ENCODE data around the gene PABPN1L.

The PABPN1L gene

GRCh38 chr16:88900662-88901052 lies 34.2 kb upstream of the PABPN1L start:
- Histone ChIP-seq H3F3A (ENCODE audit: insufficient read depth) (no peaks in the 10 kb centered on the region), H3K4me2 (ENCODE audit: low read depth, low read length, poor library complexity, severe bottlenecking) (no peak overlapping the region), H2AFZ (ENCODE audit: low read depth, low read length, severe bottlenecking) (no peak overlapping the region), H3K79me2 (ENCODE audit: insufficient read depth, low read length) (peaks cover 37% of the 10 kb centered on the region), H3K9me3 (ENCODE audit: insufficient read depth, low read length) (no peaks in the 10 kb centered on the region), H3K27me3 (ENCODE audit: low read length) (no peaks in the 10 kb centered on the region), H3K36me3 (ENCODE audit: low read length) (no peaks in the 10 kb centered on the region), H3K9ac (ENCODE audit: low read length) (no peak overlapping the region), H3K4me3 (ENCODE audit: insufficient read depth, low read length, poor library complexity, severe bottlenecking) (no peak overlapping the region), H3K27ac (ENCODE audit: low read depth, low read length) (no peak overlapping the region), H4K20me1 (ENCODE audit: low read depth, low read length) (no peaks in the 10 kb centered on the region; the same call in 1 of the 2 replicates), H3K9me2 (replicated peaks; ENCODE audit: insufficient read depth, low read length) (no peaks in the 10 kb centered on the region)
- TF ChIP-seq EZH2phosphoT487 (conservative IDR thresholded peaks at IDR 0.05; ENCODE audit: low read length) (no peak), CTCF (IDR thresholded peaks at IDR 0.05; ENCODE audit: insufficient read depth, low read length, poor library complexity, severe bottlenecking) (no peak)

DNA sequence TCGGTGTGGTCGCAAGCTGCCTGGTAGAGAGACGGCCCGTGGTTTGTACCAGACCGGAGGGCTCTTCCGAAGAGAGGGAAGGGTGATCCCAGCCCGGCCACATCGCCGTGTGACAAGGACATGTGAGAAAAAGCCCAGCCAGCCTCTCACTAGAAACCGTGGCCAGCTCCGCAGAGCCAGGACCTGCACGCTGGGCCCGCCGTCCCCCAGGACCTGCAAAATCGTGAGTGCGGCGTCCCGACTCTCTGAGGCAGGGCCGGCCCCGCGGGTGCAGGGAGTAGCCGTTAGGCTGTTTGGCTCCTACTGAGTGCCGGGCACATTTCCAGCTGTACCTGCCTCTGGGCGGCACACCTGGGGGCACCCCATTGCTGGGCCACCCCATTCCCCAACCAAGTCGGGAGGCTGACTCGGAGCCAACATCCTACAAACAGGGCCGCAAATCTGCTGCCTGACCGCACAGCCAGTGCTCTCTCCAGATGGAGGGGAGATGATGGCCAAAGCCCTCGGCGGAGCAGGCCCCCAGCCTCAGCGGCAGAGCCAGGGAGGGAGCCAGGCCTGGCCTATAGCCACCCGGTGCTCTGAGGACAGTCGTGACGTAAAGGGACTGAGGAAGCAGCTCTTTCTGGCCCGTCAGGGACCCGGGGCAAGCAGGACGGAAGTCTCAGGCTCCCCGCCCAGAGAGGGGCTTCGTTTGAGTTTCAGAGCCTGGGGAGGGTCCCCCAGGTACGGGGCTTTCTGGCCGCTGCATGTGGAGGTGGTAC lies 33.6 kb upstream of the PABPN1L start:
- H4K20me1 ChIP-seq (ENCODE audit: low read depth, low read length) = no peaks in the 10 kb centered on the region; the same call in 1 of the 2 replicates
- no peak overlapping the region for H3K4me3 ChIP-seq (ENCODE audit: insufficient read depth, low read length, poor library complexity, severe bottlenecking)
- H3K9me3 ChIP-seq (ENCODE audit: insufficient read depth, low read length) = no peaks in the 10 kb centered on the region
- peaks cover 33% of the 10 kb centered on the region; the same call in 1 of the 2 replicates for H3K79me2 ChIP-seq (ENCODE audit: insufficient read depth, low read length)
- TF ChIP-seq CTCF (IDR thresholded peaks at IDR 0.05; ENCODE audit: insufficient read depth, low read length, poor library complexity, severe bottlenecking) (no peak), EZH2phosphoT487 (conservative IDR thresholded peaks at IDR 0.05; ENCODE audit: low read length) (no peak)
- no peak overlapping the region for H3K27ac ChIP-seq (ENCODE audit: low read depth, low read length)
- no peaks in the 10 kb centered on the region for H3F3A ChIP-seq (ENCODE audit: insufficient read depth)
- no peak overlapping the region for H3K4me2 ChIP-seq (ENCODE audit: low read depth, low read length, poor library complexity, severe bottlenecking)
- no peak overlapping the region for H3K9ac ChIP-seq (ENCODE audit: low read length)
- H3K9me2 ChIP-seq (replicated peaks; ENCODE audit: insufficient read depth, low read length) = no peaks in the 10 kb centered on the region
- no peaks in the 10 kb centered on the region for H3K27me3 ChIP-seq (ENCODE audit: low read length)
- H3K36me3 ChIP-seq (ENCODE audit: low read length) = no peaks in the 10 kb centered on the region
- no peak overlapping the region for H2AFZ ChIP-seq (ENCODE audit: low read depth, low read length, severe bottlenecking)

DNA sequence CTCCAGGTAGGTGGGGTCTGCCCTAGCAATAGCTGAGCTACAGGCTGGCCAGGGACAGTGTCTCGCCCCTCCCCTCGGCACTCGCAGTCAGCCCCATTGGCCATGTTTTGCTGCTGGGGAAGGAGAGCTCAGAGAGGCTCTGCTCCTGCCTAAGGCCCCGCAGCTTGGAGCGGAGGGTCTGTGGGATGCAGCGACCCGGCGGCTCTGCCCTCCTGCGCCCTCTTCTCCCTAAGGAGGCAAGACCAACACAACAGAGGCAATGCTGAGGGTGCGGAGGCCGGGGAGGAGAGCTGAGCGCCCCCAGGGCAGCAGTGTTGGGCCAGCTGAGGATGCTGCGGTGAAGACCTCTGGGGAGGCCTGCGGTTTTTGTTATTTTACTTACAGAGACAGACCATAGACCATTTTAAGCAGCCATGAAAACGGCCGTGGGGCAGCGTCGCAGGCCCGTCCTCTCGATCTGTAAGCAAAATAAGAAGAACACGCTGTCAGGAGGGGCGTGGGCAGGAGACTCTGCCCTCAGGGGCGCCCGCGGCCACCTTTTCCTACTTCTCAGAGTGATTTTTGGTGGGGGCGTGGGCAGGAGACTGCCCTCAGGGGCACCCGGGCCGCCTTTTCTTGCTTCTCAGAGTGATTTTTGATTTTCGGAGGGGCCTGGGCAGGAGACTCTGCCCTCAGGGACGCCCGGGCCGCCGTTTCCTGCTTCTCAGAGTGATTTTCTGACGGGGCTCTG lies 31.4 kb upstream of the PABPN1L start:
- H4K20me1 ChIP-seq (ENCODE audit: low read depth, low read length) = no peaks in the 10 kb centered on the region; the same call in 1 of the 2 replicates
- H3K36me3 ChIP-seq (ENCODE audit: low read length) = no peaks in the 10 kb centered on the region
- TF ChIP-seq CTCF (IDR thresholded peaks at IDR 0.05; ENCODE audit: insufficient read depth, low read length, poor library complexity, severe bottlenecking) (no peak), EZH2phosphoT487 (conservative IDR thresholded peaks at IDR 0.05; ENCODE audit: low read length) (no peak)

More for the DNA sequence above, 31.4 kb upstream of the PABPN1L start:
- no peak overlapping the region for H3K4me3 ChIP-seq (ENCODE audit: insufficient read depth, low read length, poor library complexity, severe bottlenecking)
- no peak overlapping the region for H3K27ac ChIP-seq (ENCODE audit: low read depth, low read length)
- H3K9me3 ChIP-seq (ENCODE audit: insufficient read depth, low read length) = no peaks in the 10 kb centered on the region
- H3K4me2 ChIP-seq (ENCODE audit: low read depth, low read length, poor library complexity, severe bottlenecking) = no peak overlapping the region
- H2AFZ ChIP-seq (ENCODE audit: low read depth, low read length, severe bottlenecking) = no peak overlapping the region
- H3K27me3 ChIP-seq (ENCODE audit: low read length) = no peaks in the 10 kb centered on the region
- H3F3A ChIP-seq (ENCODE audit: insufficient read depth) = no peaks in the 10 kb centered on the region
- peaks cover 17% of the 10 kb centered on the region; the same call in 1 of the 2 replicates for H3K79me2 ChIP-seq (ENCODE audit: insufficient read depth, low read length)
- no peak overlapping the region for H3K9ac ChIP-seq (ENCODE audit: low read length)
- no peaks in the 10 kb centered on the region for H3K9me2 ChIP-seq (replicated peaks; ENCODE audit: insufficient read depth, low read length)
